DND-41 (cell line): ENCODE results near the gene EXOSC3.
"Not testable (repeated sequence)": the region's sequence is repeated elsewhere in the genome, so short reads cannot be mapped to it uniquely, and the experiment has no call there.

Source experiments
- ATAC-seq: fragments of 200-7000 bp; cut with Tn5 transposase; 3 replicates; pipeline ENCODE4 v1.9.1; 2021; ENCODE audit warnings: low read depth; ENCODE audit not compliant: insufficient read depth
- DNase-seq: peaks from one replicate; pipeline ENCODE4 v3.0.0-alpha.2; 2020
- H2AFZ ChIP-seq: 2 replicates; pipeline ENCODE4 v1.6.0; 2012; ENCODE audit warnings: low read depth, low read length
- H3K27ac ChIP-seq: 2 replicates; pipeline ENCODE4 v1.5.1; 2012; ENCODE audit warnings: low read length, inconsistent platforms
- H3K27me3 ChIP-seq: fragments of 200-600 bp; sonication (generic); 2 replicates; pipeline ENCODE4 v1.6.0; 2012; ENCODE audit warnings: low read length, mild to moderate bottlenecking, inconsistent platforms; ENCODE audit not compliant: insufficient read depth, poor library complexity
- H3K36me3 ChIP-seq: 2 replicates; pipeline ENCODE4 v1.5.1; 2012; ENCODE audit warnings: low read length, inconsistent platforms; ENCODE audit not compliant: insufficient read depth
- H3K4me1 ChIP-seq: 2 replicates; pipeline ENCODE4 v1.5.1; 2012; ENCODE audit warnings: mild to moderate bottlenecking, low read length; ENCODE audit not compliant: insufficient read depth
- H3K4me2 ChIP-seq: 2 replicates; pipeline ENCODE4 v1.6.0; 2012; ENCODE audit warnings: mild to moderate bottlenecking, moderate library complexity, low read length, inconsistent platforms; ENCODE audit not compliant: insufficient read depth
- H3K4me3 ChIP-seq, 2 experiments: fragments of 200-600 bp in 1 of 2; shearing (Covaris generic) in 1 of 2; 2 replicates each; pipeline ENCODE4 v1.5.1; 2012 to 2016; ENCODE audit warnings: inconsistent platforms in 2 of 2, low read length in 2 of 2, mild to moderate bottlenecking in 2 of 2, low read depth in 1 of 2, moderate library complexity in 1 of 2
- H3K79me2 ChIP-seq: 2 replicates; pipeline ENCODE4 v1.6.0; 2012; ENCODE audit warnings: low read length, inconsistent platforms; ENCODE audit not compliant: insufficient read depth
- H3K9ac ChIP-seq: 2 replicates; pipeline ENCODE4 v1.6.0; 2012; ENCODE audit warnings: low read depth, mild to moderate bottlenecking, inconsistent platforms, low read length, moderate library complexity
- H3K9me3 ChIP-seq: 2 replicates; pipeline ENCODE4 v1.5.1; 2012; ENCODE audit warnings: low read length, moderate library complexity, mild to moderate bottlenecking, inconsistent platforms; ENCODE audit not compliant: insufficient read depth, severe bottlenecking
- H4K20me1 ChIP-seq: 2 replicates; pipeline ENCODE4 v1.6.0; 2012; ENCODE audit warnings: low read length; ENCODE audit not compliant: insufficient read depth
- CTCF ChIP-seq: IDR thresholded peaks from 2 replicates; pipeline ENCODE4 v1.5.1; 2012; ENCODE audit warnings: borderline replicate concordance, low read length, moderate library complexity, mild to moderate bottlenecking; ENCODE audit not compliant: poor library complexity, severe bottlenecking; ENCODE audit errors: extremely low read depth
- EZH2 ChIP-seq: IDR thresholded peaks from 3 replicates; pipeline ENCODE4 v1.6.1; 2012; ENCODE audit warnings: borderline replicate concordance, low read depth, mild to moderate bottlenecking, moderate library complexity, low read length, inconsistent platforms; ENCODE audit not compliant: severe bottlenecking

Gene EXOSC3

GRCh38 chr9:37784616-37785483 lies at the start of gene EXOSC3:
EXOSC3 (minus strand) TSS chr9:37785064; CDS start chr9:37785044, 20 bp downstream.
- H3K4me2 ChIP-seq: peak within 1 kb of the TSS; percentile 84
- H3K27ac ChIP-seq: peak within 1 kb of the TSS; percentile 90
- no peaks in the 10 kb centered on the region for H3K27me3 ChIP-seq
- H3K9me3 ChIP-seq: no peaks in the 10 kb centered on the region
- H4K20me1 ChIP-seq: peaks cover 3% of the 10 kb centered on the region; the same call in 1 of the 2 replicates
- peaks cover 46% of the 10 kb centered on the region for H3K36me3 ChIP-seq
- ATAC-seq (peak; percentile 92), DNase-seq (peak; percentile 84)
- TF ChIP-seq CTCF (no peak), EZH2 (no peak)
- peak within 1 kb of the TSS; percentile 99 for H2AFZ ChIP-seq
- peaks cover 34% of the 10 kb centered on the region for H3K4me1 ChIP-seq
- peaks cover 49% of the 10 kb centered on the region for H3K79me2 ChIP-seq
- H3K9ac ChIP-seq: peak within 1 kb of the TSS; percentile 85
- H3K4me3 ChIP-seq: peak within 1 kb of the TSS; percentile 50 to 72

- DNase-seq (no peak), ATAC-seq (no peak)
- no peak overlapping the region for H3K27ac ChIP-seq
- H3K27me3 ChIP-seq: no peaks in the 10 kb centered on the region
- H3K9me3 ChIP-seq: no peaks in the 10 kb centered on the region
- TF ChIP-seq CTCF: no peak
- no peak for TF ChIP-seq EZH2
- H3K9ac ChIP-seq: no peak overlapping the region
- no peak overlapping the region for H2AFZ ChIP-seq
- H3K4me1 ChIP-seq: no peaks in the 10 kb centered on the region
- no peak overlapping the region for H3K4me2 ChIP-seq
- no peaks in the 10 kb centered on the region for H4K20me1 ChIP-seq
- H3K36me3 ChIP-seq: peaks cover 30% of the 10 kb centered on the region
- no peaks in the 10 kb centered on the region for H3K79me2 ChIP-seq
- H3K4me3 ChIP-seq: no peak overlapping the region
Measured at GRCh38 chr9:37827483-37828165, 42.8 kb upstream of the EXOSC3 start.

- not testable (repeated sequence) for ATAC-seq, H4K20me1 ChIP-seq, H3K4me3 ChIP-seq, H3K4me1 ChIP-seq, H3K27ac ChIP-seq, H3K79me2 ChIP-seq, DNase-seq, H3K4me2 ChIP-seq, H3K27me3 ChIP-seq, H3K9me3 ChIP-seq, H3K9ac ChIP-seq, H2AFZ ChIP-seq
- H3K36me3 ChIP-seq: peaks cover 49% of the 10 kb centered on the region
Measured at GRCh38 chr9:37825174-37825573, 40.3 kb upstream of the EXOSC3 start.

- Histone ChIP-seq H3K27ac (no peak overlapping the region), H3K36me3 (peaks cover 39% of the 10 kb centered on the region), H3K4me3 (no peak overlapping the region), H2AFZ (no peak overlapping the region), H3K4me2 (no peak overlapping the region), H3K4me1 (no peaks in the 10 kb centered on the region), H4K20me1 (no peaks in the 10 kb centered on the region), H3K9ac (no peak overlapping the region), H3K27me3 (no peaks in the 10 kb centered on the region), H3K9me3 (no peaks in the 10 kb centered on the region), H3K79me2 (peaks cover 16% of the 10 kb centered on the region)
- DNase-seq: no peak
- ATAC-seq: no peak
- TF ChIP-seq CTCF (no peak), EZH2 (no peak)
Measured at GRCh38 chr9:37820142-37820541, 35.3 kb upstream of the EXOSC3 start.
